Caco-2 (cell line): Measurements from ENCODE around the gene TVP23A. TPM values are rescaled to one million over a fixed set of nuclear protein-coding genes. Genes with fewer than 3 reads are reported as not detected.

Source experiments
- BruUV-seq: library from RNA; stranded (reverse); fragments of 400-500 nt; replicated peaks from 2 replicates; lab custom pipeline; 2021; lab: Mats Ljungman, UMichigan
- CTCF ChIA-PET: fragments of 300-600 bp; sonication (Branson Sonifier 250); formaldehyde crosslinking; loops from one replicate; lab custom pipeline; 2022; ENCODE audit warnings: antibody characterized with exemption; lab: Charles Lee
- POLR2A ChIA-PET: fragments of 300-600 bp; sonication (Branson Sonifier 250); formaldehyde crosslinking; loops from one replicate; lab custom pipeline; 2022; ENCODE audit warnings: antibody characterized with exemption; lab: Charles Lee
- DNase-seq, 2 experiments: peaks; one replicate each; pipeline versions ENCODE4 v3.0.0 to v3.0.0-alpha.2; 2020 to 2022
- H3K27me3 ChIP-seq: replicated peaks from 2 replicates; pipeline ENCODE4 v1.6.0; 2011; ENCODE audit warnings: low read length; ENCODE audit not compliant: control insufficient read depth, insufficient read depth
- H3K36me3 ChIP-seq: 2 replicates; pipeline ENCODE4 v1.5.1; 2011; ENCODE audit warnings: low read length; ENCODE audit not compliant: control insufficient read depth, insufficient read depth
- H3K4me1 ChIP-seq: fragments of 250-450 bp; sonication (Bioruptor Pico); 2 replicates; pipeline ENCODE4 v1.5.1; 2020; ENCODE audit warnings: mild to moderate bottlenecking
- H3K4me3 ChIP-seq: 2 replicates; pipeline ENCODE4 v1.5.1; 2011; ENCODE audit warnings: low read depth, mild to moderate bottlenecking, control low read depth, low read length
- H3K9me3 ChIP-seq: fragments of 250-450 bp; sonication (Bioruptor Pico); 2 replicates; pipeline ENCODE4 v1.5.1; 2020; ENCODE audit warnings: mild to moderate bottlenecking, moderate library complexity
- H3K27ac Mint-ChIP-seq: one replicate; pipeline ENCODE4 v1.8.0; 2022; ENCODE audit warnings: mixed read lengths; ENCODE audit not compliant: unreplicated experiment
- H3K27me3 Mint-ChIP-seq: one replicate; pipeline ENCODE4 v1.8.0; 2022; ENCODE audit warnings: mixed read lengths; ENCODE audit not compliant: insufficient read depth, unreplicated experiment
- H3K36me3 Mint-ChIP-seq: one replicate; pipeline ENCODE4 v1.8.0; 2022; ENCODE audit warnings: mild to moderate bottlenecking, mixed read lengths; ENCODE audit not compliant: insufficient read depth, unreplicated experiment
- H3K4me1 Mint-ChIP-seq: one replicate; pipeline ENCODE4 v1.8.0; 2022; ENCODE audit warnings: low read depth, mixed read lengths; ENCODE audit not compliant: unreplicated experiment
- H3K4me3 Mint-ChIP-seq: one replicate; pipeline ENCODE4 v1.8.0; 2022; ENCODE audit warnings: mild to moderate bottlenecking, moderate library complexity, mixed read lengths; ENCODE audit not compliant: unreplicated experiment
- H3K9me3 Mint-ChIP-seq: one replicate; pipeline ENCODE4 v1.8.0; 2022; ENCODE audit warnings: mixed read lengths; ENCODE audit not compliant: unreplicated experiment
- CTCF ChIP-seq, 2 experiments: fragments of 200-600 bp in 1 of 2; IDR thresholded peaks; 1 replicate in 1 of 2; 2 replicates in 1 of 2; pipeline versions ENCODE4 v1.5.1 to v1.8.0; 2011 to 2022; ENCODE audit warnings: antibody characterized with exemption in 1 of 2, control low read depth in 1 of 2, inconsistent platforms in 1 of 2, low read depth in 1 of 2, low read length in 1 of 2, mild to moderate bottlenecking in 1 of 2, moderate library complexity in 1 of 2; ENCODE audit not compliant: insufficient read depth in 1 of 2, severe bottlenecking in 1 of 2, unreplicated experiment in 1 of 2
- intact Hi-C: fragments of 100-400 bp; cut with micrococcal nuclease; formaldehyde crosslinking; loops from one replicate; pipeline ENCODE4 v1.10.0; 2022; ENCODE audit not compliant: unreplicated experiment
- total RNA-seq: library from RNA; stranded (reverse); gene quantifications from 2 replicates; pipeline ENCODE4 v1.2.3, GENCODE V29; 2022

Gene TVP23A
- total RNA-seq, 1 experiment from 2014 or later, result not detected

- Mint-ChIP-seq H3K4me1 (no peaks in the 10 kb centered on the region), H3K4me3 (no peak overlapping the region), H3K27ac (no peak overlapping the region), H3K9me3 (no peaks in the 10 kb centered on the region), H3K27me3 (peaks cover 15% of the 10 kb centered on the region), H3K36me3 (no peaks in the 10 kb centered on the region)
- CTCF ChIA-PET, result interaction anchor here (0.8 kb wide), 1 partner anchor 84 kb away, joined by 4 read pairs; no protein-coding TSS in a partner anchor
- H3K9me3 ChIP-seq, result no peaks in the 10 kb centered on the region
- no peak for DNase-seq
- BruUV-seq, result no TSS peak
- no peaks in the 10 kb centered on the region for H3K36me3 ChIP-seq
- no peaks in the 10 kb centered on the region; the same call in 1 of the 2 replicates for H3K27me3 ChIP-seq
- intact Hi-C loops, result no loop called here
- H3K4me3 ChIP-seq, result no peak overlapping the region
- no peaks in the 10 kb centered on the region for H3K4me1 ChIP-seq
- POLR2A ChIA-PET, result no interaction called here
- TF ChIP-seq CTCF (IDR thresholded peaks at IDR 0.05; ENCODE audit: insufficient read depth in 1 of 2, low read depth in 1 of 2, low read length in 1 of 2, severe bottlenecking in 1 of 2, unreplicated experiment in 1 of 2), result no peak
Observed at GRCh38 chr16:10846213-10846998, 27.8 kb upstream of the TVP23A start.

DNA sequence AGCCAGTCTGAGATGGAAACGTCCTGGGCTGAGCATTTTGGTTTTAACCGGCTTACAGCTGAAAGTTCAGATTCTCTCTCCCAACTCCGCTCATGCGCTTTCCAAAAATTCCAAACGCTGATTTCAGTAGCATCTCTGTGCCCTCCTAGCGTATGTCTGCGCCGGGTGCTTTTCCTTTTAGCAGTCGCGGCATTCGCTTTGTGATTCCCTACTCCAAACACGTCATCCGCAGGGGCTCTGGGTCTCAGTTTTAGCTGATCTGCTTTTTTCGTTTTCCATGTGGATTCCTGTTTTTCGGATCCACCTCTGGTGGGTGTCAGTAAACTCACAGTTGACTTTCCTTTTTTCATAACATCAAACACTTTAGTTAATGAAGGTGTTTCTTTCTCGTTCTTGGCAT, 22.1 kb upstream of the TVP23A start:
- H3K27ac Mint-ChIP-seq, result no peak overlapping the region
- BruUV-seq, result no TSS peak
- POLR2A ChIA-PET, result no interaction called here
- H3K4me3 Mint-ChIP-seq, result no peak overlapping the region
- TF ChIP-seq CTCF (IDR thresholded peaks at IDR 0.05; ENCODE audit: insufficient read depth in 1 of 2, low read depth in 1 of 2, low read length in 1 of 2, severe bottlenecking in 1 of 2, unreplicated experiment in 1 of 2), result no peak
- CTCF ChIA-PET, result no interaction called here
- no peaks in the 10 kb centered on the region for H3K36me3 ChIP-seq
- no peaks in the 10 kb centered on the region for H3K9me3 Mint-ChIP-seq
- peaks cover 9% of the 10 kb centered on the region for H3K27me3 Mint-ChIP-seq
- H3K27me3 ChIP-seq, result no peaks in the 10 kb centered on the region; the same call in 1 of the 2 replicates
- H3K4me1 Mint-ChIP-seq, result no peaks in the 10 kb centered on the region
- no peak overlapping the region for H3K4me3 ChIP-seq
- H3K4me1 ChIP-seq, result no peaks in the 10 kb centered on the region
- no peaks in the 10 kb centered on the region for H3K36me3 Mint-ChIP-seq
- no peak for DNase-seq
- intact Hi-C loops, result no loop called here
- H3K9me3 ChIP-seq, result no peaks in the 10 kb centered on the region

DNA sequence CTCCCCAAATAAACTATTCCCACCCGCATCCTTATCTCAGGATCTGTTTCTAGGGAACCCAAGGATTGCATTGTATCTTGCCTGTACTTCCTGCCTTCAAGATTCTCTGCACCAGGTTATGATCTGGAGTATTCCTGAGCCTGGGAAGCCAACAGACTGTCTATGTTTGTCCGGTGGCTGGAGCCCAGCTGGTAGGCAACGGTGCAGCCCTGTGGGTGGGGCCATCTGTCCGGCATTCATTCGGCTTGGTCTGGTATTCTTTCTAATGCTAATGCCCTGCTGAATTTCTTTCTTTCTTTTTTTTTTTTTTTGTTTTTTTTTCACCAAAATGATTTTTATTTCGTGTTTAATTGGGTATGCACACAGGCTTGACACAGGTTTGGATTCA, 20.7 kb upstream of the TVP23A start:
- no peak overlapping the region for H3K4me3 Mint-ChIP-seq
- Histone ChIP-seq H3K4me3 (no peak overlapping the region), H3K4me1 (no peaks in the 10 kb centered on the region), H3K9me3 (no peaks in the 10 kb centered on the region), H3K36me3 (no peaks in the 10 kb centered on the region), H3K27me3 (no peaks in the 10 kb centered on the region; the same call in 1 of the 2 replicates)
- intact Hi-C loops, result no loop called here
- DNase-seq, result no peak
- BruUV-seq, result no TSS peak
- ChIA-PET POLR2A (no interaction called here), CTCF (no interaction called here)
- no peak overlapping the region for H3K27ac Mint-ChIP-seq
- H3K9me3 Mint-ChIP-seq, result no peaks in the 10 kb centered on the region
- H3K4me1 Mint-ChIP-seq, result no peaks in the 10 kb centered on the region
- peaks cover 6% of the 10 kb centered on the region for H3K27me3 Mint-ChIP-seq
- TF ChIP-seq CTCF (IDR thresholded peaks at IDR 0.05; ENCODE audit: insufficient read depth in 1 of 2, low read depth in 1 of 2, low read length in 1 of 2, severe bottlenecking in 1 of 2, unreplicated experiment in 1 of 2), result no peak
- no peaks in the 10 kb centered on the region for H3K36me3 Mint-ChIP-seq
